DMS53 treated with DMSO at 0.1 percent for 48 hours (cell line): Measurements from ENCODE around the gene GFPT2.

Experiments
- DNase-seq: peaks from one replicate; lab custom pipeline; 2025; ENCODE audit not compliant: unreplicated experiment; lab: John Stamatoyannopoulos, UW

GFPT2 gene

GRCh38 chr5:180287868-180288267, 65.3 kb downstream of the GFPT2 start:
- DNase-seq, result no peak

GRCh38 chr5:180287404-180287803, 65.7 kb downstream of the GFPT2 start:
- DNase-seq, result no peak

GRCh38 chr5:180284149-180284548, 69.0 kb downstream of the GFPT2 start:
- DNase-seq, result no peak

- no peak for DNase-seq
These were observed 70.0 kb downstream of the GFPT2 start for GRCh38 chr5:180283026-180283615.

GRCh38 chr5:180282281-180282680, 70.9 kb downstream of the GFPT2 start:
- DNase-seq, result no peak

GRCh38 chr5:180281706-180282105, 71.4 kb downstream of the GFPT2 start:
- no peak for DNase-seq

GRCh38 chr5:180274695-180275094, 78.4 kb downstream of the GFPT2 start:
- DNase-seq, result no peak

GRCh38 chr5:180271221-180271620, 81.9 kb downstream of the GFPT2 start:
- DNase-seq, result no peak

GRCh38 chr5:180259260-180259611, 93.9 kb downstream of the GFPT2 start:
- no peak for DNase-seq

- no peak for DNase-seq
These were observed 99.9 kb downstream of the GFPT2 start for GRCh38 chr5:180253036-180253824.

- no peak for DNase-seq
These were observed 101.2 kb downstream of the GFPT2 start for GRCh38 chr5:180251887-180252286.

GRCh38 chr5:180251141-180251540, 102.0 kb downstream of the GFPT2 start:
- no peak for DNase-seq
